CD8-positive, alpha-beta memory T cell (primary cell): ENCODE data around the gene SNRNP70. TPM values are rescaled to one million over a fixed set of nuclear protein-coding genes. Genes with fewer than 3 reads are reported as not detected.
A peak's percentile ranks its signal among the peaks of the same experiment; 100 is the strongest.
"Not testable (repeated sequence)": the region's sequence is repeated elsewhere in the genome, so short reads cannot be mapped to it uniquely, and the experiment has no call there.

Source experiments
- CTCF ChIA-PET: fragments of 350-600 bp; sonication (Branson Sonifier 250); formaldehyde crosslinking; loops from one replicate; lab custom pipeline; 2021; ENCODE audit warnings: antibody characterized with exemption; lab: Charles Lee
- POLR2A ChIA-PET: fragments of 350-600 bp; sonication (Branson Sonifier 250); formaldehyde crosslinking; loops from one replicate; lab custom pipeline; 2021; ENCODE audit warnings: antibody characterized with exemption; lab: Charles Lee
- DNase-seq, 5 donors: peaks; one replicate each; pipeline versions ENCODE4 v3.0.0 to v3.0.0-alpha.2; 2020 to 2022; ENCODE audit warnings: mixed read lengths in 1 of 5
- H3K27ac ChIP-seq: one replicate; pipeline ENCODE4 v1.7.0; 2013; ENCODE audit warnings: low read depth, mild to moderate bottlenecking, low read length, moderate library complexity
- H3K27me3 ChIP-seq: 2 replicates; pipeline ENCODE4 v1.7.0; 2013; ENCODE audit warnings: low read length, mild to moderate bottlenecking; ENCODE audit not compliant: insufficient read depth, poor library complexity, severe bottlenecking
- H3K36me3 ChIP-seq: 2 replicates; pipeline ENCODE4 v1.7.0; 2013; ENCODE audit warnings: mild to moderate bottlenecking, low read length, moderate library complexity; ENCODE audit not compliant: insufficient read depth
- H3K4me1 ChIP-seq: 2 replicates; pipeline ENCODE4 v1.7.0; 2013; ENCODE audit warnings: mild to moderate bottlenecking, low read length, moderate library complexity; ENCODE audit not compliant: insufficient read depth
- H3K4me3 ChIP-seq: 2 replicates; pipeline ENCODE4 v1.7.0; 2013; ENCODE audit warnings: mild to moderate bottlenecking, low read length
- H3K9me3 ChIP-seq: 2 replicates; pipeline ENCODE4 v1.7.0; 2013; ENCODE audit warnings: mild to moderate bottlenecking, low read length
- H3K27ac Mint-ChIP-seq, 8 donors: one replicate each; pipeline ENCODE4 v1.8.0; 2020 to 2021; ENCODE audit warnings: mixed read lengths in 8 of 8, mild to moderate bottlenecking in 6 of 8, inconsistent platforms in 3 of 8, moderate library complexity in 3 of 8
- H3K27me3 Mint-ChIP-seq, 2 donors: one replicate each; pipeline ENCODE4 v1.8.0; 2020 to 2021; ENCODE audit warnings: mixed read lengths in 2 of 2, mild to moderate bottlenecking in 1 of 2, moderate library complexity in 1 of 2
- H3K36me3 Mint-ChIP-seq, 3 donors: one replicate each; pipeline ENCODE4 v1.8.0; 2020 to 2021; ENCODE audit warnings: mixed read lengths in 3 of 3, inconsistent platforms in 1 of 3, mild to moderate bottlenecking in 1 of 3
- H3K4me1 Mint-ChIP-seq, 3 donors: one replicate each; pipeline ENCODE4 v1.8.0; 2020 to 2021; ENCODE audit warnings: mixed read lengths in 3 of 3, inconsistent platforms in 1 of 3, mild to moderate bottlenecking in 1 of 3
- H3K4me3 Mint-ChIP-seq, 7 donors: one replicate each; pipeline ENCODE4 v1.8.0; 2020 to 2021; ENCODE audit warnings: mixed read lengths in 7 of 7, mild to moderate bottlenecking in 6 of 7, moderate library complexity in 4 of 7, inconsistent platforms in 2 of 7
- H3K9me3 Mint-ChIP-seq, 5 donors: one replicate each; pipeline ENCODE4 v1.8.0; 2020 to 2022; ENCODE audit warnings: mixed read lengths in 5 of 5, mild to moderate bottlenecking in 3 of 5, moderate library complexity in 2 of 5, inconsistent platforms in 1 of 5
- polyA plus RNA-seq: library from polyadenylated mRNA; unstranded; fragments of 300-500 nt; fragmentation: Illumina TruSeq; gene quantifications from one replicate; pipeline ENCODE4 v1.2.3, GENCODE V29; 2021
- total RNA-seq, 2 experiments: library from RNA; stranded (reverse); gene quantifications; one replicate each; pipeline ENCODE4 v1.2.3, GENCODE V29; 2021

Gene SNRNP70
- total and polyA plus RNA-seq, 3 experiments from 2014 or later = 66.2 to 221 (median 210) TPM

DNA sequence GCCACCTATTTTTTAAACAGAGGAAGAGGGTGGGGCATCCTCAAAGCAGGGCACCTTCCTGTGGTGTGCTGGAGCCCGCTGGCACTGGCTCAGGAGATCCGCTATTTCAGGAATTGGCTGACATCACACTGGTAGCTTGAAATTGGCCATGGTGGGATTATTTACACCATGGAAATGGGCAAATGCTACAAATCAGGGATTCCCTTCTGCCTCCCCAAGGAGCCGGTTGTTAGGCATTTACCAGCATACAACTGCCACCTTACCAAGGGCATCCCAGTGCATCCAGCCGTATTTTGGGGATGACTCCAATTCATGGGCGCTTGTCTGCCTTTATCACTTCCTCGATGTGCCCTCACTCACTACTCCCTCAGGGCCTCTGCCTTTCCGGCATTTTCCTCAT lies 55.7 kb downstream of the SNRNP70 start:
- H3K9me3 Mint-ChIP-seq = no peaks in the 10 kb centered on the region
- Histone ChIP-seq H3K9me3 (no peaks in the 10 kb centered on the region), H3K27ac (no peak overlapping the region), H3K4me1 (peaks cover 6% of the 10 kb centered on the region), H3K27me3 (peaks cover 6% of the 10 kb centered on the region), H3K4me3 (no peak overlapping the region), H3K36me3 (no peaks in the 10 kb centered on the region)
- peaks cover 0 to 3% (median 3%) of the 10 kb centered on the region in 3 donors for H3K36me3 Mint-ChIP-seq
- CTCF ChIA-PET = no interaction called here
- DNase-seq = no peak
- H3K4me3 Mint-ChIP-seq = no peak overlapping the region
- H3K27me3 Mint-ChIP-seq = peaks cover 12 to 27% of the 10 kb centered on the region in 2 donors
- no peak overlapping the region for H3K27ac Mint-ChIP-seq
- POLR2A ChIA-PET = no interaction called here
- H3K4me1 Mint-ChIP-seq = peaks cover 12 to 16% (median 14%) of the 10 kb centered on the region in 3 donors

DNA sequence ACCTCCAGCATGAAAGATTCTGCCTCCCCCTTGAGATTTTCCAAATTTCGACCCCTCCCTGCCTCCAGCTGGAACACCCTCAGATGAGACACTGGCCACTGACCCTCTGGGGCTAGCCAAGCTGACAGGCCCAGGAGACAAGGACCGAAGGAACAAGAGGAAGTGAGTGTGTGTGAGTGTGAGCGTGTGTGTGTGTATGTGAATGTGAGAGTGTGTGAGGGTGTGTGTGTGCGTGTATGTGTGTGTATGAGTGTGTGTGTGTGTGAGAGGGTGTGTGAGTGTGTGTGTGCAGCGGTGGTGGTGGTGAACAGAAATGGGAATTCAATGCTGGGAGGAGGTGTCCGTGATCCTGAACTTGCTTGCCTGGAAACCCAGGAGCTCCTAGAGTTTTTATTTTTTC lies 56.1 kb downstream of the SNRNP70 start:
- ChIA-PET CTCF (no interaction called here), POLR2A (no interaction called here)
- Mint-ChIP-seq H3K36me3 (peaks cover 0 to 3% (median 3%) of the 10 kb centered on the region in 3 donors), H3K27ac (no peak overlapping the region), H3K27me3 (peaks cover 14 to 29% of the 10 kb centered on the region in 2 donors), H3K4me3 (no peak overlapping the region), H3K4me1 (peaks cover 16 to 18% (median 16%) of the 10 kb centered on the region in 3 donors), H3K9me3 (no peaks in the 10 kb centered on the region)
- no peak overlapping the region for H3K4me3 ChIP-seq
- no peak overlapping the region for H3K27ac ChIP-seq
- peaks cover 10% of the 10 kb centered on the region for H3K4me1 ChIP-seq
- H3K9me3 ChIP-seq = no peaks in the 10 kb centered on the region
- no peak for DNase-seq
- H3K27me3 ChIP-seq = peaks cover 10% of the 10 kb centered on the region
- H3K36me3 ChIP-seq = no peaks in the 10 kb centered on the region

DNA sequence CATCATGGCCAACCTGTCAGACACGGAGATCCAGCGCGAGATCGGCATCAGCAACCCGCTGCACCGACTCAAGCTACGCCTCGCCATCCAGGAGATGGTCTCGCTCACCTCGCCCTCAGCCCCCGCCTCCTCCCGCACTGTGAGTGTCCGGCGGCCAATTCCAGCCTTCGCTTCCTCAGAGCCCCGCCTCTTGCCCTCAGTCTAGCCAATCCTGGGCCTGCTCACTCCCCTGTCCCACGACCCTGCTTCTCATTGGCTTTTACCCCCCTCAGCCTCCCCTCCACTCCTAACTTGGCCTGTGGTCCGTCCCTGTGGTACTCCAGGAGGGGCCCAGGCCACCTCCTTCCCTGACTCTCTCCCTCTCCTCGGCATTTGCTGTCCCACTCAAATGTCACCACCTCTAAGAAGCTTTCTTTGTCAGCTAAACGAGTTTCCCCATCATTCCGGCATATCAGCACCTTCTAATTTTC lies 57.6 kb downstream of the SNRNP70 start:
- Histone ChIP-seq H3K27ac (no peak overlapping the region), H3K9me3 (no peaks in the 10 kb centered on the region), H3K36me3 (no peaks in the 10 kb centered on the region), H3K27me3 (peaks cover 10% of the 10 kb centered on the region), H3K4me3 (no peak overlapping the region), H3K4me1 (peaks cover 10% of the 10 kb centered on the region)
- H3K9me3 Mint-ChIP-seq = no peaks in the 10 kb centered on the region
- POLR2A ChIA-PET = no interaction called here
- DNase-seq = peak in 4 of 5 donors; percentile 19 to 60 (median 30)
- peak overlapping the region in 2 of 8 donors; percentile 8 to 43 for H3K27ac Mint-ChIP-seq
- CTCF ChIA-PET = interaction anchor here (5.1 kb wide), 1 partner anchor 45 kb away, joined by 39 read pairs; no protein-coding TSS in a partner anchor
- peak overlapping the region in 6 of 7 donors; percentile 6 to 78 (median 62) for H3K4me3 Mint-ChIP-seq
- H3K4me1 Mint-ChIP-seq = peaks cover 16 to 18% (median 16%) of the 10 kb centered on the region in 3 donors
- H3K27me3 Mint-ChIP-seq = peaks cover 20 to 33% of the 10 kb centered on the region in 2 donors
- no peaks in the 10 kb centered on the region for H3K36me3 Mint-ChIP-seq

DNA sequence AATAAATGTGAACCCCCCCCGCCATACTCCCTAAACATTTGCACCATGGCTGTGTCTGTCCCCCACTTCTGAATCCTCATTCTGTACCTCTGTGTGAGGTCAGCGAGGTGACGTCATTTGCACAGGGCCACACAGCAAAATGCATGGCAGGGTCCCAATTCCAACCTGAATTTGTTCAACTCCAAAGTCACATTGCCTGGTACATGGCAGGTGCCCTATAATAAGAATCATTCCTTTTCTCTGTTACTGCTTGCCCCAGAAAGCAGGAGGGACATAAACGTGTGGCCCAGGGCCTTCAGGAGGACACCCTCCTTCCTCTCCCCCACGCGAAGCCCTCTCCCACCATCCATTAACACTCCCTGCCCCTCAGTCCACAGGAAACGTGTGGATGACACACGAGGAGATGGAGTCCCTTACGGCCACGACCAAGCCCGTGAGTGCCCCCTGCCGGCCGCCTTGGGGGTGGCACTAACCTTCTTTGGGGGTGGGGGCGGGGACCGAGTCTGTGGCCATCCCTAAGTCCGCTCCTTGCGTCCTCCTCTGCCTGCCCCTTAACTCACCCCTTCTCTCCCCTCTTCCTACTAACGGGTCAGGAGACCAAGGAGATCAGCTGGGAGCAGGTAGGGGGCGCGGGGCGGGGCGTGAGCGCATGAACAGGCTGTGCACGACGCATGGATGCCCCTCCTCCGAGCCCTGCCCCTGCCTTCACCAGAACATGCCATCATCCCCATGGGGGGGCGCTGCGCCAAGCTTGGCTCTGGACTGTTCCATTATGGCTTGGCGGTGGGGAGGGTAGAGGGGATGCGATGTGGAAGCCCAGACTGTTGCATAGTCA lies 60.5 kb downstream of the SNRNP70 start:
- POLR2A ChIA-PET = interaction anchor here (0.8 kb wide), 1 partner anchor 190 kb away, joined by 4 read pairs; no protein-coding TSS in a partner anchor
- peaks cover 33% of the 10 kb centered on the region for H3K27me3 ChIP-seq
- H3K27ac Mint-ChIP-seq = no peak overlapping the region

DNA sequence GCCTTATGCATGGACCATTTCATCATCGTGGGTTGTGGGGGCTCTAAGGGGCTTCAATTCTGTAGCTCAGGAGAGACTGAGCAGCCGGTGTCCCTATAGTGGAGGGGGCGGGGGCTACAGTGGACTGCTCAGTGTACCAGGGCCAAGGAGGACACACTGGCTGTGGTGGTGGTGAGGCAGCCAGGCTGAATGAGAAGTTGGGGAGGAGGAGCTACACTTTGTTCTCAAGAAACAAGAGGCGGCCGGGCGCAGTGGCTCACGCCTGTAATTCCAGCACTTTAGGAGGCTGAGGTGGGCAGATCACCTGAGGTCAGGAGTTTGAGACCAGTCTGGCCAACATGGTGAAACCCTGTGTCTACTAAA lies 61.1 kb downstream of the SNRNP70 start:
- H3K36me3 ChIP-seq, H3K9me3 ChIP-seq, H3K27ac Mint-ChIP-seq, H3K27ac ChIP-seq, H3K4me3 ChIP-seq, H3K36me3 Mint-ChIP-seq, H3K9me3 Mint-ChIP-seq, DNase-seq: not testable (repeated sequence)
- peaks cover 34 to 43% (median 36%) of the 10 kb centered on the region in 3 donors for H3K4me1 Mint-ChIP-seq
- H3K27me3 Mint-ChIP-seq = peaks cover 37 to 61% of the 10 kb centered on the region in 2 donors
- H3K4me3 Mint-ChIP-seq = peak overlapping the region in 1 of 7 donors; percentile 82
- CTCF ChIA-PET = interaction anchor here (1.2 to 5.1 kb wide), 8 partner anchors 13 to 153 kb away, joined by 3 to 39 read pairs (median 6); partner anchors contain the start of gene RUVBL2
- POLR2A ChIA-PET = interaction anchor here (0.8 kb wide), 1 partner anchor 191 kb away, joined by 4 read pairs; no protein-coding TSS in a partner anchor
- Histone ChIP-seq H3K27me3 (peaks cover 38% of the 10 kb centered on the region), H3K4me1 (peaks cover 38% of the 10 kb centered on the region)

More for the DNA sequence above, 60.5 kb downstream of the SNRNP70 start:
- Mint-ChIP-seq H3K27me3 (peaks cover 34 to 58% of the 10 kb centered on the region in 2 donors), H3K4me3 (peak overlapping the region in 2 of 7 donors; percentile 13 to 82), H3K4me1 (peaks cover 30 to 39% (median 32%) of the 10 kb centered on the region in 3 donors), H3K9me3 (no peaks in the 10 kb centered on the region), H3K36me3 (no peaks in the 10 kb centered on the region)
- DNase-seq = peak; percentile 57 to 81 (median 72)
- H3K4me3 ChIP-seq = no peak overlapping the region
- CTCF ChIA-PET = interaction anchor here (0.6 to 5.1 kb wide), 14 partner anchors 10 to 152 kb away, joined by 3 to 39 read pairs (median 4); partner anchors contain the start of genes LIN7B and RUVBL2
- no peak overlapping the region for H3K27ac ChIP-seq
- no peaks in the 10 kb centered on the region for H3K9me3 ChIP-seq
- peaks cover 32% of the 10 kb centered on the region for H3K4me1 ChIP-seq
- no peaks in the 10 kb centered on the region for H3K36me3 ChIP-seq

DNA sequence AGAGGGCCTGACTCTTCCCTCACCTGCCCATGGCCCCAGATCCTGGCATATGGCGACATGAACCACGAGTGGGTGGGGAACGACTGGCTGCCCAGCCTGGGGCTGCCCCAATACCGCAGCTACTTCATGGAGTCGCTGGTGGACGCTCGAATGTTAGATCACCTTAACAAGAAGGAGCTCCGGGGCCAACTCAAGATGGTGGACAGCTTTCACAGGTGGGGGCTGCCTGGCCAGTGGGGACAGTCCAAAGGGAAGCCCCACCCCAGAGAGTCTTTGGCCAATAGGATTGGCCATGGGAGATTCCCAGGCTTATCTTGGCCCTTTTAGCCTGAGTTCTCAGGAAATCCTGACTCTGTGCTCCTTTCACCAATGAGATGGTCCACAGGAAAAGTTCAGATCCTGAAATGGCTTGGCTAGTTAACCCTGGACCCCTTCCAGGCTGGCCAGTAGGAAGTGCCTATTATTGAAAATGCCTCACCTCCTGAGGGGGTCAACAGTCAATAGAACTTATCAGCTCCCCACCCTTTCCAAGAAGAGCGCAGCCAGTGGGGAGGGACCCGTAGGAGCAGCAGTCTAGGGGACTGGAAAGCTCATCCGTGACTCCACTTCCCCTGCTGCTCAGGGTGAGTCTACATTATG lies 62.9 kb downstream of the SNRNP70 start:
- H3K36me3 ChIP-seq = no peaks in the 10 kb centered on the region
- peaks cover 0 to 2% (median 0%) of the 10 kb centered on the region in 5 donors for H3K9me3 Mint-ChIP-seq
- peaks cover 43% of the 10 kb centered on the region for H3K4me1 ChIP-seq
- CTCF ChIA-PET = interaction anchor here (0.7 to 1.7 kb wide), 4 partner anchors 17 to 51 kb away, joined by 3 to 6 read pairs (median 4); partner anchors contain the start of gene LIN7B
- no peaks in the 10 kb centered on the region for H3K9me3 ChIP-seq
- DNase-seq = no peak
- H3K27me3 Mint-ChIP-seq = peaks cover 47 to 68% of the 10 kb centered on the region in 2 donors
- H3K36me3 Mint-ChIP-seq = no peaks in the 10 kb centered on the region
- peak overlapping the region in 5 of 7 donors; percentile 61 to 83 (median 68) for H3K4me3 Mint-ChIP-seq
- peaks cover 46% of the 10 kb centered on the region for H3K27me3 ChIP-seq
- H3K27ac Mint-ChIP-seq = peak overlapping the region in 1 of 8 donors; percentile 67
- peak overlapping the region; percentile 28 for H3K4me3 ChIP-seq
- peak overlapping the region; percentile 31 for H3K27ac ChIP-seq
- H3K4me1 Mint-ChIP-seq = peaks cover 31 to 40% (median 31%) of the 10 kb centered on the region in 3 donors
- POLR2A ChIA-PET = no interaction called here

DNA sequence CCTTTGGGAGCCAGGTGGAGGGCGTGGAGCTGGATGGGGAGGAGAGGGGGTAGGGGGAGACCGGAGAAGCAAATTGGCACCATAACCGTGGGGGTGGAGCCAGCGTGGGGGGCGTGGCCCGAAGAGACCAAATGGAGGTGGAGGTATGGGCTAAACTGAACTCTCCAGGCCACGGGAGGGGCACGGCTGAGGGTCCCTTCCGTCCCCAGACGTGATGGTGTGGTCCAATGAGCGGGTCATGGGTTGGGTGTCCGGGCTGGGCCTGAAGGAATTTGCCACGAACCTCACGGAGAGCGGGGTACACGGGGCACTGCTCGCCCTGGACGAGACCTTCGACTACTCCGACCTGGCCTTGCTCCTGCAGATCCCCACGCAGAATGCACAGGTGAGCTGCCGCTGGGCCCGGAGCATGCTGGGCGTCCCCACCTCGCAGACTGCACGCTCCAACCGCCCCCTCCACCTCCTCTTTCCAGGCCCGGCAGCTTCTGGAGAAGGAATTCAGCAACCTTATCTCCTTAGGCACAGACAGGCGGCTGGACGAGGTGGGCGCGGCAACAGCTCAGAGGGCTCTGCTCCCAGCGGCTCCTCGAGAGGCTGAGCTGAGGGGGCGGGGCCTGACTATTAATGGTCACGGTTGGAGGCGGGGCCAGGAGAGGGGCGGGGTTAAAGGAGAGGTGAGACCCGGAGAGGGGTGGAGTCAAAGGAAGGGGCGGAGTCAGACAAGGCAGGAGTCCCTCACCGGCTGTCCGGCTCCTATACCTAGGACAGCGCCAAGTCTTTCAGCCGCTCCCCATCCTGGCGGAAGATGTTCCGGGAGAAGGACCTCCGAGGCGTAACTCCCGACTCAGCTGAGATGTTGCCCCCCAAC lies 63.8 kb downstream of the SNRNP70 start:
- H3K36me3 ChIP-seq = no peaks in the 10 kb centered on the region
- peak; percentile 66 to 84 (median 76) for DNase-seq
- H3K9me3 ChIP-seq = no peaks in the 10 kb centered on the region
- peak overlapping the region; percentile 36 to 92 (median 80) for H3K4me3 Mint-ChIP-seq
- H3K4me1 ChIP-seq = peaks cover 43% of the 10 kb centered on the region
- peaks cover 46% of the 10 kb centered on the region for H3K27me3 ChIP-seq
- H3K27ac ChIP-seq = peak overlapping the region; percentile 31
- ChIA-PET POLR2A (no interaction called here), CTCF (interaction anchor here (1.1 to 3.0 kb wide), 4 partner anchors 18 to 51 kb away, joined by 3 to 9 read pairs (median 4); partner anchors contain the start of gene LIN7B)
- H3K4me3 ChIP-seq = peak overlapping the region; percentile 50
- H3K4me1 Mint-ChIP-seq = peaks cover 30 to 39% (median 31%) of the 10 kb centered on the region in 3 donors
- H3K9me3 Mint-ChIP-seq = peaks cover 0 to 2% (median 0%) of the 10 kb centered on the region in 5 donors
- H3K36me3 Mint-ChIP-seq = no peaks in the 10 kb centered on the region
- H3K27ac Mint-ChIP-seq = peak overlapping the region in 1 of 8 donors; percentile 47
- peaks cover 47 to 72% of the 10 kb centered on the region in 2 donors for H3K27me3 Mint-ChIP-seq
